Upper lobe of right lung (tissue), 1 donor: ENCODE measurements around the gene NETO2. TPM values are rescaled to one million over a fixed set of nuclear protein-coding genes. Genes with fewer than 3 reads are reported as not detected.
"Not testable (repeated sequence)": the region's sequence is repeated elsewhere in the genome, so short reads cannot be mapped to it uniquely, and the experiment has no call there.

Experiments
- ATAC-seq: fragments of 200-7000 bp; cut with Tn5 transposase; one replicate; pipeline ENCODE4 v1.9.1; 2020; ENCODE audit warnings: mild to moderate bottlenecking, moderate library complexity
- DNase-seq: peaks from one replicate; pipeline ENCODE4 v3.0.0-alpha.2; 2020
- H3K27ac ChIP-seq: fragments of 200-600 bp; one replicate; pipeline ENCODE4 v1.8.0; 2022
- H3K27me3 ChIP-seq: fragments of 200-600 bp; one replicate; pipeline ENCODE4 v1.8.0; 2022; ENCODE audit warnings: mild to moderate bottlenecking
- H3K36me3 ChIP-seq: fragments of 200-600 bp; one replicate; pipeline ENCODE4 v1.8.0; 2022
- H3K4me1 ChIP-seq: fragments of 200-600 bp; one replicate; pipeline ENCODE4 v1.8.0; 2022
- H3K4me3 ChIP-seq: fragments of 200-600 bp; one replicate; pipeline ENCODE4 v1.8.0; 2022; ENCODE audit warnings: mild to moderate bottlenecking
- H3K9me3 ChIP-seq: fragments of 200-600 bp; one replicate; pipeline ENCODE4 v1.8.0; 2022
- CTCF ChIP-seq: fragments of 200-600 bp; IDR thresholded peaks from one replicate; pipeline ENCODE4 v1.8.0; 2022; ENCODE audit warnings: antibody characterized with exemption
- intact Hi-C: fragments of 100-400 bp; cut with DNase I; formaldehyde crosslinking; loops from one replicate; pipeline ENCODE4 v1.11.0; 2022
- total RNA-seq: library from RNA; stranded (reverse); fragmentation: NEBNext Ultra II Directional; extraction: Animal tissue kit (Norgen Biotek cat#: 25700); gene quantifications from one replicate; pipeline ENCODE4 v1.2.1, GENCODE V29; 2021
- donor health status: DM: no; HTN: yes; CAD: no; lungs with severe emphysema.

NETO2 gene
- total RNA-seq, 1 donor from 2014 or later = 11.2 TPM

GRCh38 chr16:47139561-47140185, 4.1 kb downstream of the NETO2 start:
- Histone ChIP-seq H3K27me3 (no peaks in the 10 kb centered on the region), H3K36me3 (no peaks in the 10 kb centered on the region), H3K4me3 (no peak overlapping the region), H3K27ac (no peak overlapping the region), H3K9me3 (no peaks in the 10 kb centered on the region), H3K4me1 (peaks cover 8% of the 10 kb centered on the region)
- DNase-seq (no peak), ATAC-seq (no peak)
- TF ChIP-seq CTCF = no peak
- intact Hi-C loops = loop anchor here (10.0 kb wide), 1 partner anchor 1025 kb away; no protein-coding TSS in a partner anchor

GRCh38 chr16:47137925-47138324, 5.8 kb downstream of the NETO2 start:
- H3K4me3 ChIP-seq, H3K9me3 ChIP-seq, DNase-seq, H3K36me3 ChIP-seq, H3K27me3 ChIP-seq, H3K4me1 ChIP-seq, H3K27ac ChIP-seq, intact Hi-C loops, ATAC-seq: not testable (repeated sequence)

GRCh38 chr16:47136099-47136842, 7.5 kb downstream of the NETO2 start:
- TF ChIP-seq CTCF = no peak
- H3K36me3 ChIP-seq = no peaks in the 10 kb centered on the region
- no peaks in the 10 kb centered on the region for H3K4me1 ChIP-seq
- no peaks in the 10 kb centered on the region for H3K9me3 ChIP-seq
- H3K4me3 ChIP-seq = no peak overlapping the region
- no peaks in the 10 kb centered on the region for H3K27me3 ChIP-seq
- H3K27ac ChIP-seq = no peak overlapping the region
- ATAC-seq = no peak
- no peak for DNase-seq
- intact Hi-C loops = no loop called here

GRCh38 chr16:47134550-47134949, 9.2 kb downstream of the NETO2 start:
- no peak for ATAC-seq
- no peaks in the 10 kb centered on the region for H3K9me3 ChIP-seq
- TF ChIP-seq CTCF = no peak
- no peaks in the 10 kb centered on the region for H3K27me3 ChIP-seq
- intact Hi-C loops = no loop called here
- H3K36me3 ChIP-seq = no peaks in the 10 kb centered on the region
- no peak for DNase-seq
- no peaks in the 10 kb centered on the region for H3K4me1 ChIP-seq
- no peak overlapping the region for H3K4me3 ChIP-seq
- no peak overlapping the region for H3K27ac ChIP-seq

GRCh38 chr16:47132308-47132707, 11.4 kb downstream of the NETO2 start:
- H3K4me3 ChIP-seq = no peak overlapping the region
- DNase-seq (no peak), ATAC-seq (no peak)
- H3K36me3 ChIP-seq = no peaks in the 10 kb centered on the region
- H3K27ac ChIP-seq = no peak overlapping the region
- H3K4me1 ChIP-seq = no peaks in the 10 kb centered on the region
- no peaks in the 10 kb centered on the region for H3K9me3 ChIP-seq
- H3K27me3 ChIP-seq = no peaks in the 10 kb centered on the region
- TF ChIP-seq CTCF = no peak
- intact Hi-C loops = no loop called here

- no peaks in the 10 kb centered on the region for H3K9me3 ChIP-seq
- H3K4me3 ChIP-seq = no peak overlapping the region
- DNase-seq = no peak
- no peak overlapping the region for H3K27ac ChIP-seq
- no peak for TF ChIP-seq CTCF
- no peak for ATAC-seq
- H3K27me3 ChIP-seq = no peaks in the 10 kb centered on the region
- no peaks in the 10 kb centered on the region for H3K36me3 ChIP-seq
- no peaks in the 10 kb centered on the region for H3K4me1 ChIP-seq
- intact Hi-C loops = no loop called here
Measured at GRCh38 chr16:47129755-47130435, 13.8 kb downstream of the NETO2 start.
